ENCODE data around the gene OR1N2.

The OR1N2 gene, protein sequence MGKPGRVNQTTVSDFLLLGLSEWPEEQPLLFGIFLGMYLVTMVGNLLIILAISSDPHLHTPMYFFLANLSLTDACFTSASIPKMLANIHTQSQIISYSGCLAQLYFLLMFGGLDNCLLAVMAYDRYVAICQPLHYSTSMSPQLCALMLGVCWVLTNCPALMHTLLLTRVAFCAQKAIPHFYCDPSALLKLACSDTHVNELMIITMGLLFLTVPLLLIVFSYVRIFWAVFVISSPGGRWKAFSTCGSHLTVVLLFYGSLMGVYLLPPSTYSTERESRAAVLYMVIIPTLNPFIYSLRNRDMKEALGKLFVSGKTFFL

DNA sequence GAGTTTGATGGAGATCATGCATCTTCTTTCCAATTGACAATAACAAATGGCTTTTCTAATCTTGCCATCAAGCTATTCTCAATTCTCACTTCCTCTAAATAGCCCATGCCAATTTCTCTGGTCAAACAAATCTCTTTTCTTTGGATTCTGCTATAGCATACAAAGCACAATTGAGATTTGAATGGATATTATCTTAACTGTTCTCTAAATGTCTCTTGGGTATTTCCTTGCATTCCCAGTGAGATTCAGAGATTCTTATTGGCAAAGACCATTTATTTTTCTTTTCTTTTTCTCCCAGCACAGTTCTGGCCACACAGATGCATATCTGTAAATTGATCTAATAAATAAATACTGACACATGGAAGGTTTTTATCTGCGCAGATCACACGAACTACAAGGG, at the start of gene OR1N2:
TSS of gene OR1N2 (plus strand) at position 301 of the 400 bp plus-strand sequence. CDS start 100 bp downstream, outside the sequence.
- TF ChIP-seq ZFX (IDR thresholded peaks at IDR 0.05): no peak
- no peak for TF ChIP-seq CTCF (conservative IDR thresholded peaks at IDR 0.05)
- no peak within 1 kb of the TSS for H3K27ac ChIP-seq

DNA sequence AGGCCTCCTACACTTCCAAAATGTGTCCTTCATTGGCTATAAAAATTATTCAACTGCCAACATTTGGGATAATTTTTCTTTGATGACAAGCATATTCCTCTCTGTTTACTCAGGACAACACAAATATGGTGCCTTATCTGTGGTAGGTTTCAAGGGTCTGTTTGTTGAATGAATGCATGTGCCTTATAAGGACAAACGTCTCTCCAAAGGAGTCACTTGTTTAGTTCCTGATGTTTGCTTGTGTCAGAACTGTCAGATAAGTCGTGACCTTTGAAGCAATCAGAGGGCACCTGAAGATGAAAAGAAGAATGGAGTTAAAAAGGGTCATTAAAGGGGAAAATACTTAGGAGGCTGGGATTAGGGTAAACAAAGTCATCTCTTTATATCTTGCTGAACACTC, 45.9 kb upstream of the OR1N2 start:
- H3K27ac ChIP-seq: no peak overlapping the region
- TF ChIP-seq CTCF (conservative IDR thresholded peaks at IDR 0.05) (no peak), ZFX (IDR thresholded peaks at IDR 0.05) (no peak)

- no peak within 1 kb of the TSS for H3K27ac ChIP-seq
- no peak for TF ChIP-seq ZFX (IDR thresholded peaks at IDR 0.05)
- no peak for TF ChIP-seq CTCF (conservative IDR thresholded peaks at IDR 0.05)
Observed at GRCh38 chr9:122510502-122510901, 42.4 kb upstream of the OR1N2 start, which contains the start of gene OR1J2. OR1J2 (plus strand) TSS chr9:122510802; CDS start chr9:122510802, 0 bp downstream.

- TF ChIP-seq ZFX (IDR thresholded peaks at IDR 0.05) (no peak), CTCF (conservative IDR thresholded peaks at IDR 0.05) (no peak)
- H3K27ac ChIP-seq: no peak overlapping the region
Observed at GRCh38 chr9:122518226-122518625, 34.7 kb upstream of the OR1N2 start.

DNA sequence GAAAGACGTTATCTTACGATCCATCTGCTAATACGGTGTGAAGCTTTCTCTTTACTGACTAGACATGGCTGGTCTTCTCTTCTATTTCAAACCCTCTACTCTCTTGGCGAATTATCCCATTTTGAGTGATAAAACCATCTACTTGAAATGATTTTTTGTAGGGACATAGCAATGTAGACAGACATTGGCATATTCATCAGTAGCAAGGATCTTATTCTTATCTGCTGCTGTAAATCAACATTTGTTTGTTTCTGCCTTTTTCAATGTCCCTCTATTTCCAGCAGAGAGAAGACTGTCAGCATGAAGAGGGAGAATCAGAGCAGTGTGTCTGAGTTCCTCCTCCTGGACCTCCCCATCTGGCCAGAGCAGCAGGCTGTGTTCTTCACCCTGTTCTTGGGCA, 34.1 kb upstream of the OR1N2 start, which contains the start of gene OR1J4:
TSS of gene OR1J4 (plus strand) at position 301 of the 400 bp plus-strand sequence. CDS start at position 301, 0 bp downstream.
- H3K27ac ChIP-seq: no peak within 1 kb of the TSS
- TF ChIP-seq CTCF (conservative IDR thresholded peaks at IDR 0.05): no peak
- no peak for TF ChIP-seq ZFX (IDR thresholded peaks at IDR 0.05)

- no peak overlapping the region for H3K27ac ChIP-seq
- no peak for TF ChIP-seq ZFX (IDR thresholded peaks at IDR 0.05)
- TF ChIP-seq CTCF (conservative IDR thresholded peaks at IDR 0.05): no peak
Observed at GRCh38 chr9:122519376-122519775, 33.5 kb upstream of the OR1N2 start.

GRCh38 chr9:122526602-122527001, 26.3 kb upstream of the OR1N2 start:
- TF ChIP-seq ZFX (IDR thresholded peaks at IDR 0.05): no peak
- TF ChIP-seq CTCF (conservative IDR thresholded peaks at IDR 0.05): no peak
- no peak overlapping the region for H3K27ac ChIP-seq
